Chondrocyte (in vitro differentiated cells): ENCODE data around the gene MAP4K1. TPM values are rescaled to one million over a fixed set of nuclear protein-coding genes. Genes with fewer than 3 reads are reported as not detected.
"Not testable (repeated sequence)": the region's sequence is repeated elsewhere in the genome, so short reads cannot be mapped to it uniquely, and the experiment has no call there.

ENCODE experiments used
- DNase-seq: peaks from one replicate; pipeline ENCODE4 v3.0.0; 2021; ENCODE audit warnings: mixed read lengths, low spot score
- H3K27ac Mint-ChIP-seq: one replicate; pipeline ENCODE4 v1.8.0; 2021; ENCODE audit warnings: mild to moderate bottlenecking, moderate library complexity, mixed read lengths; ENCODE audit not compliant: unreplicated experiment
- H3K27me3 Mint-ChIP-seq: 2 replicates; pipeline ENCODE4 v1.8.0; 2021; ENCODE audit warnings: low read depth, mixed read lengths
- H3K36me3 Mint-ChIP-seq: 2 replicates; pipeline ENCODE4 v1.8.0; 2021; ENCODE audit warnings: low read depth, mixed read lengths
- H3K4me1 Mint-ChIP-seq: 2 replicates; pipeline ENCODE4 v1.8.0; 2021; ENCODE audit warnings: low read depth, mild to moderate bottlenecking, mixed read lengths
- H3K4me3 Mint-ChIP-seq: one replicate; pipeline ENCODE4 v1.8.0; 2021; ENCODE audit warnings: mild to moderate bottlenecking, moderate library complexity, mixed read lengths; ENCODE audit not compliant: unreplicated experiment
- H3K9me3 Mint-ChIP-seq: 2 replicates; pipeline ENCODE4 v1.8.0; 2021; ENCODE audit warnings: low read depth, mixed read lengths
- CTCF ChIP-seq: fragments of 200-600 bp; sonication (generic); IDR thresholded peaks from 2 replicates; pipeline ENCODE4 v1.5.0; 2021; ENCODE audit warnings: antibody characterized with exemption, mild to moderate bottlenecking, moderate library complexity
- total RNA-seq: library from RNA; stranded (reverse); gene quantifications from 3 replicates; pipeline ENCODE4 v1.2.1, GENCODE V29; 2021

Gene MAP4K1
- total RNA-seq, 1 donor from 2014 or later: 1.4 TPM

- H3K27me3 Mint-ChIP-seq: no peaks in the 10 kb centered on the region
- no peak overlapping the region for H3K4me3 Mint-ChIP-seq
- no peaks in the 10 kb centered on the region for H3K9me3 Mint-ChIP-seq
- no peak for DNase-seq
- H3K36me3 Mint-ChIP-seq: peaks cover 13% of the 10 kb centered on the region
- peaks cover 5% of the 10 kb centered on the region for H3K4me1 Mint-ChIP-seq
- peak overlapping the region; percentile 87 for H3K27ac Mint-ChIP-seq
- peak; percentile 91 for TF ChIP-seq CTCF
These were observed 17.2 kb upstream of the MAP4K1 start for GRCh38 chr19:38634757-38635482.

GRCh38 chr19:38632476-38633213 is 14.9 kb upstream of the MAP4K1 start:
- Mint-ChIP-seq H3K4me3 (no peak overlapping the region), H3K27ac (peak overlapping the region; percentile 41), H3K27me3 (no peaks in the 10 kb centered on the region), H3K9me3 (no peaks in the 10 kb centered on the region), H3K4me1 (peaks cover 5% of the 10 kb centered on the region), H3K36me3 (peaks cover 19% of the 10 kb centered on the region)
- TF ChIP-seq CTCF: no peak
- DNase-seq: no peak

- not testable (repeated sequence) for H3K4me1 Mint-ChIP-seq, H3K9me3 Mint-ChIP-seq, H3K4me3 Mint-ChIP-seq, H3K27me3 Mint-ChIP-seq, DNase-seq
- Mint-ChIP-seq H3K27ac (peak overlapping the region; percentile 36), H3K36me3 (peaks cover 20% of the 10 kb centered on the region)
These were observed 14.2 kb upstream of the MAP4K1 start for GRCh38 chr19:38631811-38632475.

- H3K36me3 Mint-ChIP-seq: peaks cover 21% of the 10 kb centered on the region
- H3K4me1 Mint-ChIP-seq: not testable (repeated sequence)
These were observed 13.5 kb upstream of the MAP4K1 start for GRCh38 chr19:38631301-38631700.

GRCh38 chr19:38629568-38629967 is 11.8 kb upstream of the MAP4K1 start:
- no peaks in the 10 kb centered on the region for H3K9me3 Mint-ChIP-seq
- no peak overlapping the region for H3K4me3 Mint-ChIP-seq
- peaks cover 25% of the 10 kb centered on the region for H3K36me3 Mint-ChIP-seq
- H3K27me3 Mint-ChIP-seq: no peaks in the 10 kb centered on the region
- H3K4me1 Mint-ChIP-seq: peaks cover 2% of the 10 kb centered on the region
- no peak for TF ChIP-seq CTCF
- no peak for DNase-seq
- no peak overlapping the region for H3K27ac Mint-ChIP-seq

More at GRCh38 chr19:38631301-38631700, 13.5 kb upstream of the MAP4K1 start:
- not testable (repeated sequence) for H3K4me3 Mint-ChIP-seq, H3K27me3 Mint-ChIP-seq, H3K9me3 Mint-ChIP-seq, H3K27ac Mint-ChIP-seq, DNase-seq

GRCh38 chr19:38626401-38626800 is 8.6 kb upstream of the MAP4K1 start:
- TF ChIP-seq CTCF: no peak
- Mint-ChIP-seq H3K4me1 (no peaks in the 10 kb centered on the region), H3K27ac (no peak overlapping the region), H3K9me3 (no peaks in the 10 kb centered on the region), H3K36me3 (peaks cover 35% of the 10 kb centered on the region), H3K27me3 (no peaks in the 10 kb centered on the region), H3K4me3 (no peak overlapping the region)
- no peak for DNase-seq
